Umbilical cord (tissue), 2 donors: ENCODE measurements around the gene NES. TPM values are rescaled to one million over a fixed set of nuclear protein-coding genes. Genes with fewer than 3 reads are reported as not detected.

Experiments
- DNase-seq: peaks from one replicate; pipeline ENCODE4 v3.0.0-alpha.2; 2015; ENCODE audit warnings: low spot score
- total RNA-seq: library from RNA; depleted of rRNA; stranded (reverse); fragments of >200 nt; gene quantifications from one replicate; pipeline ENCODE4 v1.2.3, GENCODE V29; 2014; ENCODE audit warnings: low replicate concordance; ENCODE audit not compliant: insufficient read depth

The NES gene
- total RNA-seq, 1 donor from 2014 or later, result 19.0 TPM

DNA sequence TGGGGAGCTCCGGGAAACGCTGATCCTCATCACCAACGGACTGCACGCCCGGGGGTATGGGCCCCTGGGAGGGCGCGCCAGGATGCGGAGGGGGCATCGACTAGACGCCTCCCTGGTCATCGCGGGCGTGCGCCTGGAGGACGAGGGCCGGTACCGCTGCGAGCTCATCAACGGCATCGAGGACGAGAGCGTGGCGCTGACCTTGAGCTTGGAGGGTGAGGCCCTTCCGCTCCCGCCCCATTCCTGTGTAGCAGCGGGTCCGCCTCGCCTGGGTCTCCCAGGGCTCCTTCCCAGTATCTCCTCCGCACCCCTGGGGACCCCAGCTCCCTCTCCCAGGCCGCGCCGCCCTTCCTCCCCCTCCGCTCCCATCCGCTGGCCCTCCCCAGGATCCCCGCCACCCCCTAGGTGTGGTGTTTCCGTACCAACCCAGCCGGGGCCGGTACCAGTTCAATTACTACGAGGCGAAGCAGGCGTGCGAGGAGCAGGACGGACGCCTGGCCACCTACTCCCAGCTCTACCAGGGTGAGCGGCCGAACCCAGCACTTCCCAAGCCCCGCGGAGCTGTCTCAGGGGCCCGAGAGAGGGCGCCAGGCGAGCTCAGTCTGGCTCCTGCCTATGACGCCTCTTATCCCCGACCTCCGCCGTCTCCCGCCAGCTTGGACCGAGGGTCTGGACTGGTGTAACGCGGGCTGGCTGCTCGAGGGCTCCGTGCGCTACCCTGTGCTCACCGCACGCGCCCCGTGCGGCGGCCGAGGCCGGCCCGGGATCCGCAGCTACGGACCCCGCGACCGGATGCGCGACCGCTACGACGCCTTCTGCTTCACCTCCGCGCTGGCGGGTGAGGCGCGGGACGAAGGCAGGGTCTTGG, 53.0 kb downstream of the NES start:
- DNase-seq, result peak; percentile 38

DNA sequence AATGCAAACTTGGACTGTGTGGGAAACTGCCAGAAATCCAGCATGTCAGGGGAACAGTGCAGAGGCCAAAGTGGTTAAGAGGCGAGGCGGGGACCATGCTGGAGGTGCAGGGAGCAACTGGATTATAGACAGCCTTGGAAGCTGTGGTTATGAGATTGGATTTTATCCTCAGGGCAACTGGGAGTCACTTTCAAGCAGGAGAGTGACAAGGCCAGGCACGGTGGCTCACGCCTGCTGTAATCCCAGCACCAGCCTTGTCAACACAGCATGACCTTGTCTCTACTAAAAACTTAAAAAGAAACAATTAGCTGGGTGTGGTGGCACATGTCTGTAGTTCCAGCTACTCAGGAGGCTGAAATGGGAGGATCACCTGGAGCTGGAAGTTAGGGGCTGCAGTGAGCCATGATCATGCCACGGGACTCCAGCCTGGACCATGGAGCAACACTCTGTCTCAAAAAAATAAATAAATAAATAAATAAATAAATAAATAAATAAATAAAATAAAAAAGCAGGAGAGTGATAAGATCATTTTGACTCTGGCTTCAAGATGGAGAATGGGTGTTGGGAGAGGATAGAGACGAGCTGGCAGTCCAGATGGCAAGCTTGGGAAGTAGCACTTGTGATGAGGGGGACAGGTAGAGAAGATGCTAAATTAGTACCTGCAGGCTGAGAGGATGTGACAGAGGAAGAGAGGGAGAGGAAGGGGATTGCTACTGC, 54.5 kb downstream of the NES start:
- DNase-seq, result no peak

DNA sequence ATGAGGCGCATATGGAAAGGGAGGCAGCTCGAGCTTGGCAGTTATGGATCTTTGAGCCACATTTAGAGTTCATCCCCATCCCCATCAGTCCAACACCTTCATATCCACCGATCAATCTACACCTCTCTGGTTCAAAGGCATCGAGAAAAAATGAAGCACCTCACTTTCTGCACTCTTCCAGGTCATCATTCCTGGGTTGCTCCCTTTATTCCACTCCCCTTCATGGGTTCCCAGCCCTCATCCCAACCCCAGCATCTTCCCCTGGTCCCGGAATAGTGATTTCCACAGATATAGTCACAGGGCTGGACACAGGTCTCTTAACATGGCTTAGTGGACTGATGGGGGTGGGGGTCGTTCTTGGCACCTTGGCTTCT, 57.6 kb downstream of the NES start:
- no peak for DNase-seq

DNA sequence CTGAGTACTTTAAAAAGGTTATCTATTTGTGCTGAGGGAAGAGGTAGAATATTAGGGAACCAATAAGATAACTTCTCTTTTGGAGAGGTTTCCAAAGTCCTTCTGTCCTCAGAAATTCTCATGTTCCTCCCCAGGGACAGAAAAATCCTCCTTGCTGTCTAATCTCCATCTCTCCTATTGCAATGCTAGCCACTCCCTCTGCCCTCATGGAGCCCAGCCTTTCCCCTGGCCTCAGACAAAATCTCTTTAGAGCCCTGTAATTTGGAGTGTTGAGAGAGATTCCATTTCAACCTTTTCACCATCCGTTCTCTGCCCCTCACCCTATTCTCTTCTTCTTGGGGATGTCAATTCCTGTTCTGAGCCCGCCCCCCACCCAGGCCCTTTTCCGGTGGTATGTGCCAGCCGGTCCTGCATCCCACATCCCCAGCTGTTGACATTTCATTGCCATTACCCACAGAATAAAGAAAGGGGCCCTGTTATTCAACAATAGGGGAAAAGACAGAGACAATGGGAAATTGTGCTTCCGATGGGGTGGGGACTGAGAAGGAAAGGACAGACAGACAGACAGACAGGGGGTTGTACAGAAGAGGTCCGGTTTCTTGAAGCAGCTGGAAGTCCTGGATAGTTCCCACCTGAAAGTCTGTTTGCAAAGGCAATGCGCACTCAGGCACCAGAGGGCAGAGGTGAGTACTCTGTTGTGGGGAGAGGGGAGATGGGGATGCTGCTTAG, 58.2 kb downstream of the NES start, which contains the start of gene HAPLN2:
Gene HAPLN2 (plus strand): TSS at position 563 of the 729 bp plus-strand sequence. CDS start 4,076 bp downstream, outside the sequence.
- no peak for DNase-seq

Other genes starting within 250 kb of the NES start
- gene MEF2D, start 176.6 kb downstream of the NES start, total RNA-seq, result 5.5 TPM
- 4.6 TPM for gene IQGAP3, start 104.8 kb downstream of the NES start, total RNA-seq
- 3.1 TPM for gene TTC24, start 97.7 kb downstream of the NES start, total RNA-seq
- gene NAXE, start 85.6 kb downstream of the NES start, total RNA-seq, result 40.9 TPM
- 21.7 TPM for gene GPATCH4, start 75.9 kb downstream of the NES start, total RNA-seq
- gene HAPLN2, start 58.0 kb downstream of the NES start, total RNA-seq, result not detected
- gene BCAN, start 35.3 kb downstream of the NES start, total RNA-seq, result 9.1 TPM
- gene CRABP2, start 28.2 kb upstream of the NES start, total RNA-seq, result 46.7 TPM
- gene METTL25B, start 51.1 kb upstream of the NES start, total RNA-seq, result 9.6 TPM
- gene ISG20L2, start 51.4 kb upstream of the NES start, total RNA-seq, result 3.9 TPM
- gene MRPL24, start 63.7 kb upstream of the NES start, total RNA-seq, result 36.4 TPM
- 69.8 TPM for gene HDGF, start 74.3 kb upstream of the NES start, total RNA-seq
- gene PRCC, start 90.1 kb upstream of the NES start, total RNA-seq, result 21.4 TPM
- 0.48 TPM for gene SH2D2A, start 139.4 kb upstream of the NES start, total RNA-seq
- gene INSRR, start 181.7 kb upstream of the NES start, total RNA-seq, result not detected
- gene NTRK1, start 183.5 kb upstream of the NES start, total RNA-seq, result not detected
- 1.9 TPM for gene PEAR1, start 216.3 kb upstream of the NES start, total RNA-seq
- not detected for gene LRRC71, start 243.2 kb upstream of the NES start, total RNA-seq